MM.1S (cell line): ENCODE measurements around the gene MYLK4.
"Not testable (repeated sequence)": the region's sequence is repeated elsewhere in the genome, so short reads cannot be mapped to it uniquely, and the experiment has no call there.

ENCODE experiments used
- DNase-seq: peaks from one replicate; pipeline ENCODE4 v3.0.0-alpha.2; 2015
- H2AFZ ChIP-seq: fragments of 300-600 bp; sonication (generic); 2 replicates; pipeline ENCODE4 v1.6.0; 2016; ENCODE audit warnings: antibody characterized with exemption, low read length
- H3F3A ChIP-seq: fragments of 300-600 bp; sonication (generic); 2 replicates; pipeline ENCODE4 v1.6.1; 2016; ENCODE audit warnings: mild to moderate bottlenecking, antibody characterized with exemption, low read length, moderate library complexity, mixed read lengths; ENCODE audit not compliant: insufficient read depth
- H3K27ac ChIP-seq: fragments of 300-600 bp; sonication (generic); 2 replicates; pipeline ENCODE4 v1.5.1; 2016; ENCODE audit warnings: mild to moderate bottlenecking, low read length
- H3K27me3 ChIP-seq: fragments of 300-600 bp; sonication (generic); replicated peaks from 2 replicates; pipeline ENCODE4 v1.6.0; 2016; ENCODE audit warnings: low read length; ENCODE audit not compliant: insufficient read depth
- H3K36me3 ChIP-seq: fragments of 300-600 bp; sonication (generic); replicated peaks from 2 replicates; pipeline ENCODE4 v1.6.1; 2016; ENCODE audit warnings: mild to moderate bottlenecking, low read length, mixed read lengths; ENCODE audit not compliant: insufficient read depth
- H3K4me1 ChIP-seq: fragments of 300-600 bp; sonication (generic); 2 replicates; pipeline ENCODE4 v1.6.1; 2016; ENCODE audit warnings: low read length, mixed read lengths
- H3K4me2 ChIP-seq: fragments of 300-600 bp; sonication (generic); 2 replicates; pipeline ENCODE4 v1.6.0; 2016; ENCODE audit warnings: low read depth, low read length
- H3K4me3 ChIP-seq: fragments of 300-600 bp; sonication (generic); 2 replicates; pipeline ENCODE4 v1.5.1; 2016; ENCODE audit warnings: low read length, mixed read lengths
- H3K79me2 ChIP-seq: fragments of 300-600 bp; sonication (generic); 2 replicates; pipeline ENCODE4 v1.6.1; 2016; ENCODE audit warnings: mixed run types, low read length, mixed read lengths
- H3K9ac ChIP-seq: fragments of 300-600 bp; sonication (generic); 2 replicates; pipeline ENCODE4 v1.6.1; 2016; ENCODE audit warnings: low read length, mixed read lengths
- H3K9me2 ChIP-seq: fragments of 300-600 bp; sonication (generic); replicated peaks from 2 replicates; pipeline ENCODE4 v1.6.1; 2016; ENCODE audit warnings: mild to moderate bottlenecking, low read length, mixed read lengths; ENCODE audit not compliant: insufficient read depth
- H3K9me3 ChIP-seq: fragments of 300-600 bp; sonication (generic); replicated peaks from 2 replicates; pipeline ENCODE4 v1.6.1; 2016; ENCODE audit warnings: mild to moderate bottlenecking, low read length, mixed read lengths; ENCODE audit not compliant: insufficient read depth
- H4K20me1 ChIP-seq: fragments of 300-600 bp; sonication (generic); 2 replicates; pipeline ENCODE4 v1.6.1; 2016; ENCODE audit warnings: mild to moderate bottlenecking, low read length, moderate library complexity, mixed read lengths; ENCODE audit not compliant: insufficient read depth
- EZH2 ChIP-seq: fragments of 300-600 bp; sonication (generic); optimal IDR thresholded peaks from 2 replicates; pipeline ENCODE3; 2017; ENCODE audit warnings: low read depth, mild to moderate bottlenecking, antibody characterized with exemption, low read length, mixed read lengths
- EZH2phosphoT487 ChIP-seq: fragments of 300-600 bp; sonication (generic); IDR thresholded peaks from 2 replicates; pipeline ENCODE4 v1.6.1; 2018; ENCODE audit warnings: antibody characterized with exemption, low read length
- TF ChIP-seq, protein P1 (sequence below): fragments of 300-600 bp; sonication (generic); IDR thresholded peaks from 2 replicates; pipeline ENCODE4 v1.5.1; 2016; ENCODE audit warnings: antibody characterized with exemption, low read length, mixed read lengths

MYLK4 gene

GRCh38 chr6:2764610-2765165 is 14.0 kb upstream of the MYLK4 start:
- Histone ChIP-seq H3K4me2 (peak overlapping the region; percentile 84), H3K36me3 (no peaks in the 10 kb centered on the region; the same call in 1 of the 2 replicates), H3K27me3 (no peaks in the 10 kb centered on the region), H3K79me2 (peaks cover 37% of the 10 kb centered on the region), H3K9me2 (no peaks in the 10 kb centered on the region), H3F3A (peaks cover 8% of the 10 kb centered on the region), H4K20me1 (peaks cover 6% of the 10 kb centered on the region; the same call in 1 of the 2 replicates), H3K4me3 (peak overlapping the region; percentile 77), H3K9me3 (no peaks in the 10 kb centered on the region), H3K27ac (peak overlapping the region; percentile 82), H3K9ac (peak overlapping the region; percentile 81), H3K4me1 (peaks cover 25% of the 10 kb centered on the region), H2AFZ (peak overlapping the region; percentile 93)
- peak; percentile 61 for DNase-seq
- TF ChIP-seq EZH2phosphoT487: no peak

- Histone ChIP-seq H3K79me2 (peaks cover 31% of the 10 kb centered on the region), H3K9me2 (no peaks in the 10 kb centered on the region), H3K9ac (peak overlapping the region; percentile 81; the same call in 1 of the 2 replicates), H3K36me3 (no peaks in the 10 kb centered on the region; the same call in 1 of the 2 replicates), H3F3A (peaks cover 8% of the 10 kb centered on the region), H2AFZ (peak overlapping the region; percentile 93), H4K20me1 (peaks cover 6% of the 10 kb centered on the region; the same call in 1 of the 2 replicates), H3K9me3 (no peaks in the 10 kb centered on the region), H3K4me3 (peak overlapping the region; percentile 77), H3K27me3 (no peaks in the 10 kb centered on the region), H3K4me1 (peaks cover 25% of the 10 kb centered on the region), H3K4me2 (peak overlapping the region; percentile 84), H3K27ac (peak overlapping the region; percentile 82; the same call in 1 of the 2 replicates)
- DNase-seq: no peak
- TF ChIP-seq EZH2: no peak
- no peak for TF ChIP-seq EZH2phosphoT487
Measured at GRCh38 chr6:2763876-2764540, 13.3 kb upstream of the MYLK4 start.

- Histone ChIP-seq H3K27ac (no peak overlapping the region), H3K79me2 (peaks cover 24% of the 10 kb centered on the region), H3K4me3 (no peak overlapping the region), H3K36me3 (no peaks in the 10 kb centered on the region), H3K9ac (no peak overlapping the region), H3F3A (peaks cover 8% of the 10 kb centered on the region), H3K27me3 (no peaks in the 10 kb centered on the region), H3K4me1 (peaks cover 19% of the 10 kb centered on the region), H3K4me2 (no peak overlapping the region), H2AFZ (no peak overlapping the region), H3K9me2 (no peaks in the 10 kb centered on the region), H3K9me3 (no peaks in the 10 kb centered on the region), H4K20me1 (peaks cover 6% of the 10 kb centered on the region; the same call in 1 of the 2 replicates)
- no peak for DNase-seq
- TF ChIP-seq EZH2 (no peak), EZH2phosphoT487 (no peak)
- TF ChIP-seq, protein P1, sequence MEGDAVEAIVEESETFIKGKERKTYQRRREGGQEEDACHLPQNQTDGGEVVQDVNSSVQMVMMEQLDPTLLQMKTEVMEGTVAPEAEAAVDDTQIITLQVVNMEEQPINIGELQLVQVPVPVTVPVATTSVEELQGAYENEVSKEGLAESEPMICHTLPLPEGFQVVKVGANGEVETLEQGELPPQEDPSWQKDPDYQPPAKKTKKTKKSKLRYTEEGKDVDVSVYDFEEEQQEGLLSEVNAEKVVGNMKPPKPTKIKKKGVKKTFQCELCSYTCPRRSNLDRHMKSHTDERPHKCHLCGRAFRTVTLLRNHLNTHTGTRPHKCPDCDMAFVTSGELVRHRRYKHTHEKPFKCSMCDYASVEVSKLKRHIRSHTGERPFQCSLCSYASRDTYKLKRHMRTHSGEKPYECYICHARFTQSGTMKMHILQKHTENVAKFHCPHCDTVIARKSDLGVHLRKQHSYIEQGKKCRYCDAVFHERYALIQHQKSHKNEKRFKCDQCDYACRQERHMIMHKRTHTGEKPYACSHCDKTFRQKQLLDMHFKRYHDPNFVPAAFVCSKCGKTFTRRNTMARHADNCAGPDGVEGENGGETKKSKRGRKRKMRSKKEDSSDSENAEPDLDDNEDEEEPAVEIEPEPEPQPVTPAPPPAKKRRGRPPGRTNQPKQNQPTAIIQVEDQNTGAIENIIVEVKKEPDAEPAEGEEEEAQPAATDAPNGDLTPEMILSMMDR: no peak
Measured at GRCh38 chr6:2763345-2763841, 12.7 kb upstream of the MYLK4 start.

GRCh38 chr6:2762868-2763267 is 12.1 kb upstream of the MYLK4 start:
- not testable (repeated sequence) for H4K20me1 ChIP-seq, DNase-seq, H3K9me2 ChIP-seq, H3K36me3 ChIP-seq, H3K9me3 ChIP-seq, H3K4me3 ChIP-seq, H3K27me3 ChIP-seq, H3K9ac ChIP-seq, H2AFZ ChIP-seq, H3F3A ChIP-seq, H3K4me2 ChIP-seq, H3K27ac ChIP-seq
- H3K79me2 ChIP-seq: peaks cover 19% of the 10 kb centered on the region
- peaks cover 15% of the 10 kb centered on the region for H3K4me1 ChIP-seq
